Measurements from ENCODE around the gene MRPS18A. TPM values are rescaled to one million over a fixed set of nuclear protein-coding genes. Genes with fewer than 3 reads are reported as not detected.
"Not testable (repeated sequence)": the region's sequence is repeated elsewhere in the genome, so short reads cannot be mapped to it uniquely, and the experiment has no call there.

MRPS18A gene
- total and polyA plus RNA-seq, 5 experiments from 2014 or later, result 28.9 to 63.1 (median 53.1) TPM

DNA sequence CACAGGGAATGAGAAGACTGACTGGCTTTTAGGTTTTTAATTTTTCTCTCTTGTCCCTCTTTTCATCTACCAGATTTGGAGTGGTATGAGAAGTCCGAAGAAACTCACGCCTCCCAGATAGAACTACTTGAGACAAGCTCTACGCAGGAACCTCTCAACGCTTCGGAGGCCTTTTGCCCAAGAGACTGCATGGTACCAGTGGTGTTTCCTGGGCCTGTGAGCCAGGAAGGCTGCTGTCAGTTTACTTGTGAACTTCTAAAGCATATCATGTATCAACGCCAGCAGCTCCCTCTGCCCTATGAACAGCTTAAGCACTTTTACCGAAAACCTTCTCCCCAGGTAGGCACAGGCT, 51.3 kb downstream of the MRPS18A start:
- Mint-ChIP-seq H3K9me3 (no peaks in the 10 kb centered on the region), H3K27me3 (peaks cover 0 to 2% (median 0%) of the 10 kb centered on the region in 5 donors), H3K4me3 (peak overlapping the region; percentile 92 to 99 (median 98)), H3K4me1 (peaks cover 27 to 61% (median 54%) of the 10 kb centered on the region in 4 donors), H3K36me3 (peaks cover 0 to 42% (median 12%) of the 10 kb centered on the region in 3 donors), H3K27ac (peak overlapping the region; percentile 93 to 98 (median 97))
- ATAC-seq (peak; percentile 21 to 27), DNase-seq (peak in 2 of 10 donors; percentile 28 to 29)
- POLR2A ChIA-PET, result interaction anchor here (0.6 to 1.9 kb wide), 4 partner anchors 8 to 119 kb away, joined by 3 to 8 read pairs (median 4); partner anchors contain the start of genes POLR1C, RSPH9 and YIPF3

DNA sequence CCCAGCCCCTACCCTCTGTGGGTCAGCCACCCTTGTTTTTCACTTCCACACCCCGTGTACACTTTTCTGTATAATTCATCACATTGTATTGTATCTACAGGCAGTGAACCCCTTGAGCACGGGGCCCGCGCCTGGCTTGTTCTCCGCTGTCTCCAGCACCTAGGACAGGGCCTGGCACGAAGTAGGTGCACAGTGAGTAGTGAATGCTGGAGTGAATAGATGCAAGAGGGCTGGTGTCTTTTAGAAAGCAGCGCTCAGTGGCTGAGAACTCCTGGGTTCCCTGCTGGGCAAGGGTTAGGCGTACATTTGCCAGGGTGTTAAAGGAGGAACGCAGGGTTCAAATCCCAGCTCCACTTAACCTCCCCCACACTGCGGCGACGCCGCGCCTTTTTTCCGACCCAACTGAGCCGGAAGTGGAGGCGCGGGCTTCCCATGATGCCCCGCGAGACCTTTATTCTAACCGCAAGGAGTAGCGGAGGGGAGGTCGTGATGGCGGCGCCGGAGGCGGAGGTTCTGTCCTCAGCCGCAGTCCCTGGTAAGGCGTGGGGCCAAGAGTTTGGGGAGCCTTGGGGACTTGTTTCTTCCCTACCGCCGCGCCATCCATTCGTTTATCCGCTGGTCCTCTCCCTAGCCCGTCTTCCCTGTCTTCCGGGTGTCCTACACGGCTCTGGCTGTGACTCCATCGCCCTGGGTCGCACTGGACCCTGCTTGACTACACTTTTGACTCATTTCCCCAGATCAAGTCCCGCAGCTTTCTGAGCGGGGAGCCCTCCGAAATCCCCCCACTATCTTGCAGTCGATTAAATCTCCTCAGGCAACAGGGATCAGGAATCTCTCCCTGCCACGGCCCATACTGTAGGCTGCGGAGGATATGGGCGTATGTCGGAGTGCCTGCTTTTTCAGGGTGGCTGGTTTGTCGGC, 51.9 kb downstream of the MRPS18A start, which contains the start of gene MAD2L1BP:
Gene MAD2L1BP (plus strand): TSS at position 454 of the 921 bp plus-strand sequence. CDS start 36 bp downstream, at position 490.
- H3K27me3 Mint-ChIP-seq, result peaks cover 0 to 2% (median 0%) of the 10 kb centered on the region in 5 donors
- no peaks in the 10 kb centered on the region for H3K9me3 Mint-ChIP-seq

DNA sequence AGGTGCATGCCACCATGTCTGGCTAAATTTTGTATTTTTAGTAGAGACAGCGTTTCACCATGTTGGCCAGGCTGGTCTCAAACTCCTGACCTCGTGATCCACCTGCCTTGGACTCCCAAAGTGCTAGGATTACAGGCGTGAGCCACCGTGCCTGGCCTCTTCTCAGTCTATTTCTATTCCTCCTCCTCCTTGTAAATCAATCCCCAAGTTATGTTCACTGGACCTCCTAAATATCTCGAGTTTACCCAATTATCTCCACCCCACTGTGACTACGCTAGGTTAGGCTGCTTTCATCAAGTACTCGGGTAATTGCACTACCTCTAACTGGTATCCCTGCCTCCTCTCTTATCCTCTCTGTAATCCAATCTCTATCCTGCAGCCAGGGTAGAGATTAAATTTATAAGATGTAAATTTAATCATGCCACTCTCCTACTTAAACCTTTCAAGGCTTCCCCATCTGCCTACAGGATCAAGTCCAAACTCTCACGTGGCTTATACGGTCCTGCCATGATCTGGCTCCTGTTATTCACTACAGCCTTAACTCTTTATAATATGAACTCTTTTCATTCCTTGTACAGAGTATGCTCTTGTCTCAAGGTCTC, 52.8 kb downstream of the MRPS18A start:
- no peak for ATAC-seq
- Mint-ChIP-seq H3K9me3 (no peaks in the 10 kb centered on the region), H3K27ac (peak overlapping the region; percentile 93 to 98 (median 97)), H3K4me3 (peak overlapping the region; percentile 92 to 99 (median 98)), H3K27me3 (peaks cover 0 to 2% (median 0%) of the 10 kb centered on the region in 5 donors), H3K36me3 (peaks cover 0 to 27% (median 6%) of the 10 kb centered on the region in 3 donors), H3K4me1 (peaks cover 24 to 64% (median 51%) of the 10 kb centered on the region in 4 donors)
- POLR2A ChIA-PET, result interaction anchor here (0.8 to 1.9 kb wide), 4 partner anchors 8 to 113 kb away, joined by 3 to 8 read pairs (median 4); partner anchors contain the start of genes POLH, RSPH9 and XPO5
- DNase-seq, result no peak

More for the DNA sequence above, 51.9 kb downstream of the MRPS18A start, which contains the start of gene MAD2L1BP:
- POLR2A ChIA-PET, result interaction anchor here (0.6 to 1.9 kb wide), 7 partner anchors 9 to 119 kb away, joined by 3 to 8 read pairs (median 4); partner anchors contain the start of genes POLH, POLR1C, RSPH9 and XPO5
- DNase-seq, result peak; percentile 71 to 93 (median 83)
- Mint-ChIP-seq H3K27ac (peak within 1 kb of the TSS; percentile 93 to 98 (median 97)), H3K4me1 (peaks cover 26 to 66% (median 54%) of the 10 kb centered on the region in 4 donors), H3K36me3 (peaks cover 0 to 36% (median 12%) of the 10 kb centered on the region in 3 donors), H3K4me3 (peak within 1 kb of the TSS; percentile 92 to 99 (median 98))
- peak; percentile 91 to 93 for ATAC-seq

DNA sequence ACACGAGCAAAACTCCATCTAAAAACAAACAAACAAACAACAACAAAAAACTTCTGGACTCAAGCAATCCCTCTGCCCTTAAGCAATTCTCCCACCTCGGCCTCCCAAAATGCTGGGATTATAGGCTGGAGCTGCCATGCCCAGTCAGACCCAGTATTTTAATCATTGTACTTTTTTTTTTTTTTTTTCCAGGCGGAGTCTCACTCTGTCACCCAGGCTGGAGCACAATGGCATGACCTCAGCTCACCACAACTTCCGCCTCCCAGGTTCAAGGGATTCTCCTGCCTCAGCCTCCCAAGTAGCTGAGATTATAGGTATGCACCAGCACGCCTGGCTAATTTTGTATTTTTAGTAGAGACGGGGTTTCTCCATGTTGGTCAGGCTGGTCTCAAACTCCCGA, 54.6 kb downstream of the MRPS18A start:
- peaks cover 23 to 56% (median 48%) of the 10 kb centered on the region in 4 donors for H3K4me1 Mint-ChIP-seq
- ATAC-seq, H3K27ac Mint-ChIP-seq, DNase-seq, POLR2A ChIA-PET, H3K36me3 Mint-ChIP-seq, H3K9me3 Mint-ChIP-seq, H3K27me3 Mint-ChIP-seq, H3K4me3 Mint-ChIP-seq: not testable (repeated sequence)

DNA sequence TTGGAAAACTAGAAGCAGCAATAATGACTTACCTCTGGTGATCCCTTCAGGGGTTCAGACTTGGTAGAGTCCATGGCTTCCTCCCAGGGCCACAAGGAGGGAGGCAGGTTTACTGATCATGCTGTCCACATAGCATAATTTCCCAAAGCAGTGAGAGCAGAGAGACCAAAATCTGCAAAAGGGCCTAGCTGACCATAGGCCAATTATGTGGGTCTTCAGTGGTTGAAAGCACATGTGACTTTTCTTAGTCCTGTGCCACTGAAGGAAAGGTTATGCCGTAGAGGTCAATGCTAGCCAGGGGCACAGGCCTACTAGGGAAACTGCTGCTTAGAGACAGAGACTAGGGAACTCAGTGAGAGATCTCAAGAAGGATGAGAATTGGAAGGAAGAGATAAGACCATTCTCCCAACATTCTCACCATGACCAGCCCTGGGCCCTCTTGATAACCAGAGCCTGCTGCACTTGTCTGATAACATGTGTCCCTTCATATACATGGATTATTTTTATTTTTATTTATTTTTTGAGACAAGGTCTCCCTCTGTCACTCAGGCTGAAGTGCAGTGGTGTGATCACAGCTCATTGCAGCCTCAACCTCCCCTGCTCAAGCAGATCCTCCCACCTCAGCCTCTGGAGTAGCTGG, 56.5 kb downstream of the MRPS18A start:
- POLR2A ChIA-PET, result no interaction called here
- Mint-ChIP-seq H3K27me3 (peaks cover 0 to 2% (median 0%) of the 10 kb centered on the region in 5 donors), H3K4me1 (peaks cover 29 to 56% (median 53%) of the 10 kb centered on the region in 4 donors), H3K9me3 (no peaks in the 10 kb centered on the region), H3K27ac (peak overlapping the region in 8 of 10 donors; percentile 66 to 86 (median 78)), H3K36me3 (peaks cover 0 to 10% (median 0%) of the 10 kb centered on the region in 3 donors), H3K4me3 (peak overlapping the region in 7 of 10 donors; percentile 6 to 77 (median 57))
- no peak for ATAC-seq
- no peak for DNase-seq

DNA sequence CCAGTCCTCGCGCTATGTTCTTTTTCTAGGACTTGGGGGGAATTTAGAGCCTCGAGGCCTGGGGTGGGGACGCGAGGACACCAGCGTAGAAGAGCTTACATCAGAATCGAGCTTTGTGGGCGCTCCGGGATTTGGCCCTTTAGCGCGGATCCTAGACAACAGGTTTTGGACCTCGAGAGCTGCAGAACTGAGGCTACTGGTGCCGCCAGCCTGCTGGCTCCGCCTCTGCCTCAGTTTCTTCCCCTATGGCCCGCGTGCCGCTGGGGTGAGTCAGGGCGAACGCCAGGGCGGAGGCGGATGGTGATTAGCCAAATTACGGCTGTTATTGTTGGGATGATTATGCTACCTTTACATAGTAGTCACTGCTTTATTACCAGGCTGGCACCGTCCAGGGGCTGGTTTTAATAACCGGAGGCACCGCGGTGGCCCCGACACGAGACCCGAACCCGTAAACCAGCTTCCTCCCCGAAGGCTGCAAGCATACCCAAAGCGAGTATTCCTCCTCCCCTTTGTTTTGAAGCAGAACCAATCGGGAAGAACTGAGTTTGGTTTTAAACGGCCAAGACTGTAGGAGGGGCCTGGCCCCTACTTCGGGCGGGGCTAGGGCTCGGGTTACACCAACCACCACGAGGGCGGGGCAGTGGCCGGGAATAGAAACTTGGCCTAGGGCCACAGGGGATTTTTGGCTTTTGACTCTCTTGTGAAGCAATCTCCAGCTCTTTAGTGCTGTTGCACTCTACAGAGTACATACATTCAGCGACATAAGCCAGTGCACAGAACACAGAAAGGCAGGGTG, 57.9 kb downstream of the MRPS18A start:
- H3K4me1 Mint-ChIP-seq, result peaks cover 24 to 45% (median 42%) of the 10 kb centered on the region in 4 donors
- DNase-seq, result peak; percentile 70 to 89 (median 78)
- H3K9me3 Mint-ChIP-seq, result no peaks in the 10 kb centered on the region
- H3K27ac Mint-ChIP-seq, result peak overlapping the region; percentile 95 to 98 (median 98)
- ATAC-seq, result peak; percentile 59 to 61
- POLR2A ChIA-PET, result interaction anchor here (0.5 to 2.0 kb wide), 17 partner anchors 10 to 1415 kb away, joined by 3 to 8 read pairs (median 4); partner anchors contain the start of genes HSP90AB1, MRPS18A, POLH and POLR1C
- H3K36me3 Mint-ChIP-seq, result peaks cover 0 to 21% (median 0%) of the 10 kb centered on the region in 3 donors
- H3K27me3 Mint-ChIP-seq, result no peaks in the 10 kb centered on the region
- peak overlapping the region; percentile 96 to 100 (median 99) for H3K4me3 Mint-ChIP-seq

DNA sequence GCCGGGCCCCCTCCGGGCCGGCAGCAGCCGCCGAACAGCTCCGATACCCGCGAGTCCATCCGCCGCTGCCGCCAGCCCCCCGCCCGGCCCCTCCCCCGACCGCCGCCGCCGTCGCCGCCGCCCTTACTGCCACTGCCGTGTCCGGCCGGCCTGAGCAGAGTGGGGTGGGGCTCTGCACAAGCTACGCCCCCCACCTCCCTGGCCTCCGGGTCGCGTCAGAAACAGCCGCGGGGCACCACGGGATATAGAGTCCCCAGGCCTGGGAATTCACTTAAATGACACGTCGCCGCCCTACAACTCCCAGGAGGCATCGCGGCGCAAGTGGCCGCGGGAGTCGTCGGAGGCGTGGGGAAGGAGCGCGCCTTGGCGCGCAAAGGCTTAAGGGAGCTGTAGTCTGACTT, 58.5 kb downstream of the MRPS18A start, which contains the start of gene GTPBP2:
Gene GTPBP2 (minus strand): TSS at position 161 of the 401 bp plus-strand sequence. CDS start 102 bp downstream, at position 59.
- Mint-ChIP-seq H3K27ac (peak within 1 kb of the TSS; percentile 95 to 98 (median 98)), H3K9me3 (no peaks in the 10 kb centered on the region), H3K36me3 (peaks cover 0 to 26% (median 1%) of the 10 kb centered on the region in 3 donors), H3K4me1 (peaks cover 24 to 43% (median 40%) of the 10 kb centered on the region in 4 donors), H3K27me3 (no peaks in the 10 kb centered on the region), H3K4me3 (peak within 1 kb of the TSS; percentile 96 to 100 (median 99))
- peak; percentile 86 to 97 (median 93) for DNase-seq
- POLR2A ChIA-PET, result interaction anchor here (0.8 to 2.0 kb wide), 14 partner anchors 11 to 618 kb away, joined by 3 to 8 read pairs (median 4); partner anchors contain the start of genes HSP90AB1, MRPS18A, POLH and RSPH9
- ATAC-seq, result peak; percentile 88 to 89

DNA sequence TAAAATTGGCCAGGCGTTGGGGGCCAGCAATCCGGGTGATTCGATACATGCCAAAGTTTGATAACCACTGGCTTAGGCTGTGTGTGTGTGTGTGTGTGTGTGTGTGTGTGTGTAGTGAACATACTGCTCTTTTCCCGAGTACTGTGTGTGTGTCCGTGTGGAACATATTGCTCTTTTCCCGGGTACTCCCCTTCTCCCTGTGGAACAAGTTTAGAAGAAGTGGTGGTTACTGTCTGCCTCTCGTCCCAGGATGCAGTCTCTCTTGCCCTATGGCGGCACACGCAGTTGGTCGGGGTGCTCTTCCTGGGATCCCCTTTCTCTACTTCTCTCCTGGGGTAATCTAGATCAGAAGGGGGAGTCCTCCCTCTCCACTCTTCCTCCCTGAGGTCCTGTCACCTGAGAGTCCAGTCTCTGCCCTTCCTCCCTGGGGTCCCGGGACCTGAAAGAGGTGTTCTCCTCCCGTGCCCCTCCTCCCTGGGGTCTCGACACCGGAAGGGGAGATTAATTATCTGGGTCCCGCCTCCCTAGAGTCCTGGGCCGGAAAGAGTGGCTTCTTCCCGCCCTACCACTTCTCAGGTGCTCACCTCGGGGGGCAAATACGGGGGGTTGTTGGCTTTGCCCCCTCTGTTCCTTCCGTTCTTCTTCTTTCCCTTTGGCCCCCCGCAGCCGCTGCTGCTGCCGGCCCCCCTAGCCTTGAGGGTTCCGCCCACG, 59.0 kb downstream of the MRPS18A start:
- Mint-ChIP-seq H3K36me3 (peaks cover 0 to 31% (median 1%) of the 10 kb centered on the region in 3 donors), H3K27me3 (no peaks in the 10 kb centered on the region), H3K9me3 (no peaks in the 10 kb centered on the region), H3K4me1 (peaks cover 24 to 41% (median 38%) of the 10 kb centered on the region in 4 donors), H3K27ac (peak overlapping the region; percentile 95 to 98 (median 97)), H3K4me3 (peak overlapping the region; percentile 96 to 100 (median 99))
- ATAC-seq, result peak; percentile 37 to 50
- POLR2A ChIA-PET, result interaction anchor here (0.9 to 2.0 kb wide), 8 partner anchors 12 to 619 kb away, joined by 3 to 8 read pairs (median 6); partner anchors contain the start of genes HSP90AB1, RSPH9 and ZNF318
- peak in 8 of 10 donors; percentile 29 to 77 (median 55) for DNase-seq

DNA sequence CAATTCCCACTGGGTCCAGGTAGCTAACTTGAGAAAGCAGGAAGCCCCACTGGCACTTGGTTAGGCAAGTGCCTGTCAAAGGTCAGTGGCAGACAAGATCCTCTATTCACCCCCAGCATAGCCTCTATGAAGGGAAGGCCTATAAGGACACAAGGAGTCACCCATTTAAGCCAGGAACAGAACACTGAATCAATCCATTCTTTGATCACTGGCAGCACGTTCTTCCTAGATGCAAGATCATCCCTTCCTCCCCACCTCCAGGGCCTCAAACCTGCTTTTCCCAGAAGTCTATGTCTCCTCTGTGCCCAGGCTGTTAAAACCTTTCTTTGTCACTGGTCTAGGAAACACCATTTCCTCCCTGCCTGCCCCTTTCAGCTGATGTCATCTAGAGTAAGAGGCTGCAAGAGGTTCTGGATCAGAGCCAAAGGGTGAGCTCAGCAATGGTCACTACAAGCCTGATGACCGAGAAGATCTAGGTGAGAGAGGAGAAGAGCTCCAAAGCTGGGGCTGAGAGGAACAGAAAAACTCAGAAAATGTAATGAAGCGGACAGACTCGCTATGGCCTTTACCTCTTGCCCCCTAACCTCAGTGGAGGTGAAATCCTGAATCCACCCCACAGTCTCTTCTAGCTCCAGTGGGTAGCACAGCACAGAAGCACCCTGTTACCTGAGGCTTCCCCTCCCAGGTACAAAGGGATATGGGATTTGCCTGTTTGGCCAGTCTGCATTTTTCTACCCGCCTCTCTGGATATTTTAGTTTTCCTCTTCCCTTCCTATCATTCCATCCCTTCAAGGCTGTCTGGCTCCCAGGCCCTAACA, 60.4 kb downstream of the MRPS18A start:
- H3K27me3 Mint-ChIP-seq, result no peaks in the 10 kb centered on the region
- ATAC-seq (no peak), DNase-seq (no peak)
- POLR2A ChIA-PET, result interaction anchor here (1.6 kb wide), 1 partner anchor 8 kb away, joined by 4 read pairs; the partner anchor contains the start of gene MAD2L1BP
- peak overlapping the region in 9 of 10 donors; percentile 31 to 81 (median 54) for H3K27ac Mint-ChIP-seq
- peak overlapping the region; percentile 21 to 99 (median 68) for H3K4me3 Mint-ChIP-seq
- peaks cover 24 to 43% (median 38%) of the 10 kb centered on the region in 4 donors for H3K4me1 Mint-ChIP-seq
- no peaks in the 10 kb centered on the region for H3K9me3 Mint-ChIP-seq
- peaks cover 0 to 44% (median 1%) of the 10 kb centered on the region in 3 donors for H3K36me3 Mint-ChIP-seq
